Measurements from ENCODE around the gene TEKT5.

- TF ChIP-seq CTCF (conservative IDR thresholded peaks at IDR 0.05; ENCODE audit: low read length) (no peak), EZH2phosphoT487 (IDR thresholded peaks at IDR 0.05; ENCODE audit: borderline replicate concordance) (no peak)
Observed at GRCh38 chr16:10681310-10682308, 13.1 kb downstream of the TEKT5 start.
